H7 (cell line): ENCODE results near the gene ARMH3. TPM values are rescaled to one million over a fixed set of nuclear protein-coding genes. Genes with fewer than 3 reads are reported as not detected.

Source experiments
- DNase-seq: peaks from one replicate; pipeline ENCODE4 v3.0.0; 2012
- H3K27me3 ChIP-seq: 2 replicates; pipeline ENCODE4 v1.6.0; 2011; ENCODE audit warnings: mild to moderate bottlenecking, low read length; ENCODE audit not compliant: control insufficient read depth, insufficient read depth
- H3K36me3 ChIP-seq: replicated peaks from 2 replicates; pipeline ENCODE4 v1.5.1; 2011; ENCODE audit warnings: low read length; ENCODE audit not compliant: control insufficient read depth, insufficient read depth
- H3K4me3 ChIP-seq: 2 replicates; pipeline ENCODE4 v1.5.1; 2011; ENCODE audit warnings: low read depth, mild to moderate bottlenecking, control low read depth, low read length, moderate library complexity; ENCODE audit not compliant: insufficient read depth
- total RNA-seq: library from RNA; depleted of rRNA; stranded (reverse); fragments of >200 nt; shearing (Covaris generic); gene quantifications from 2 replicates; pipeline ENCODE4 v1.2.3, GENCODE V29; 2014

The ARMH3 gene
- total RNA-seq, 1 experiment from 2014 or later: 4.4 TPM

- Histone ChIP-seq H3K4me3 (no peak overlapping the region), H3K36me3 (no peaks in the 10 kb centered on the region), H3K27me3 (no peaks in the 10 kb centered on the region)
- no peak for DNase-seq
Observed at GRCh38 chr10:101956898-101957297, 99.1 kb downstream of the ARMH3 start.

- Histone ChIP-seq H3K27me3 (no peaks in the 10 kb centered on the region), H3K36me3 (no peaks in the 10 kb centered on the region), H3K4me3 (no peak overlapping the region)
- no peak for DNase-seq
Observed at GRCh38 chr10:101956117-101956516, 99.9 kb downstream of the ARMH3 start.

- DNase-seq: no peak
- Histone ChIP-seq H3K27me3 (no peaks in the 10 kb centered on the region), H3K36me3 (no peaks in the 10 kb centered on the region; the same call in 1 of the 2 replicates), H3K4me3 (no peak overlapping the region)
Observed at GRCh38 chr10:101952191-101952590, 103.8 kb downstream of the ARMH3 start.

GRCh38 chr10:101950213-101950612 is 105.8 kb downstream of the ARMH3 start:
- H3K27me3 ChIP-seq: no peaks in the 10 kb centered on the region
- no peak for DNase-seq
- H3K4me3 ChIP-seq: no peak overlapping the region
- H3K36me3 ChIP-seq: no peaks in the 10 kb centered on the region; the same call in 1 of the 2 replicates

GRCh38 chr10:101941871-101942270 is 114.1 kb downstream of the ARMH3 start:
- Histone ChIP-seq H3K4me3 (no peak overlapping the region), H3K36me3 (no peaks in the 10 kb centered on the region), H3K27me3 (no peaks in the 10 kb centered on the region)
- DNase-seq: no peak

GRCh38 chr10:101940916-101941315 is 115.1 kb downstream of the ARMH3 start:
- no peak for DNase-seq
- Histone ChIP-seq H3K27me3 (no peaks in the 10 kb centered on the region), H3K4me3 (no peak overlapping the region), H3K36me3 (no peaks in the 10 kb centered on the region)

- Histone ChIP-seq H3K36me3 (no peaks in the 10 kb centered on the region), H3K4me3 (no peak overlapping the region), H3K27me3 (no peaks in the 10 kb centered on the region)
- DNase-seq: no peak
Observed at GRCh38 chr10:101939729-101940128, 116.2 kb downstream of the ARMH3 start.

- H3K4me3 ChIP-seq: no peak overlapping the region
- H3K27me3 ChIP-seq: no peaks in the 10 kb centered on the region
- DNase-seq: no peak
- H3K36me3 ChIP-seq: no peaks in the 10 kb centered on the region
Observed at GRCh38 chr10:101939008-101939648, 116.8 kb downstream of the ARMH3 start.

GRCh38 chr10:101938305-101939007 is 117.5 kb downstream of the ARMH3 start:
- H3K4me3 ChIP-seq: no peak overlapping the region
- no peak for DNase-seq
- H3K27me3 ChIP-seq: no peaks in the 10 kb centered on the region
- H3K36me3 ChIP-seq: no peaks in the 10 kb centered on the region

GRCh38 chr10:101935431-101935830 is 120.5 kb downstream of the ARMH3 start:
- H3K4me3 ChIP-seq: no peak overlapping the region
- no peaks in the 10 kb centered on the region for H3K27me3 ChIP-seq
- H3K36me3 ChIP-seq: no peaks in the 10 kb centered on the region
- no peak for DNase-seq

- H3K36me3 ChIP-seq: no peaks in the 10 kb centered on the region
- no peak for DNase-seq
Observed at GRCh38 chr10:101934686-101935305, 121.2 kb downstream of the ARMH3 start.

GRCh38 chr10:101933976-101934375 is 122.0 kb downstream of the ARMH3 start:
- Histone ChIP-seq H3K4me3 (no peak overlapping the region), H3K27me3 (no peaks in the 10 kb centered on the region), H3K36me3 (no peaks in the 10 kb centered on the region)
- no peak for DNase-seq

More at GRCh38 chr10:101934686-101935305, 121.2 kb downstream of the ARMH3 start:
- Histone ChIP-seq H3K27me3 (no peaks in the 10 kb centered on the region), H3K4me3 (no peak overlapping the region)

GRCh38 chr10:101932183-101932582 is 123.8 kb downstream of the ARMH3 start:
- DNase-seq: no peak

GRCh38 chr10:101925027-101925426 is 130.9 kb downstream of the ARMH3 start:
- Histone ChIP-seq H3K27me3 (no peaks in the 10 kb centered on the region), H3K4me3 (no peak overlapping the region), H3K36me3 (no peaks in the 10 kb centered on the region)
- DNase-seq: no peak

More at GRCh38 chr10:101932183-101932582, 123.8 kb downstream of the ARMH3 start:
- no peak overlapping the region for H3K4me3 ChIP-seq
- no peaks in the 10 kb centered on the region for H3K36me3 ChIP-seq
- no peaks in the 10 kb centered on the region for H3K27me3 ChIP-seq

- no peak for DNase-seq
- no peaks in the 10 kb centered on the region for H3K27me3 ChIP-seq
- H3K4me3 ChIP-seq: no peak overlapping the region
- H3K36me3 ChIP-seq: no peaks in the 10 kb centered on the region
Observed at GRCh38 chr10:101923256-101923655, 132.7 kb downstream of the ARMH3 start.
